GM19397 (cell line): ENCODE results near the gene CSNK1G1.

Experiments
- ATAC-seq: cut with Tn5 transposase; IDR thresholded peaks from one replicate; pipeline ENCODE4 v1.9.1; 2021; ENCODE audit warnings: mild to moderate bottlenecking, moderate library complexity; ENCODE audit not compliant: unreplicated experiment

CSNK1G1 gene

DNA sequence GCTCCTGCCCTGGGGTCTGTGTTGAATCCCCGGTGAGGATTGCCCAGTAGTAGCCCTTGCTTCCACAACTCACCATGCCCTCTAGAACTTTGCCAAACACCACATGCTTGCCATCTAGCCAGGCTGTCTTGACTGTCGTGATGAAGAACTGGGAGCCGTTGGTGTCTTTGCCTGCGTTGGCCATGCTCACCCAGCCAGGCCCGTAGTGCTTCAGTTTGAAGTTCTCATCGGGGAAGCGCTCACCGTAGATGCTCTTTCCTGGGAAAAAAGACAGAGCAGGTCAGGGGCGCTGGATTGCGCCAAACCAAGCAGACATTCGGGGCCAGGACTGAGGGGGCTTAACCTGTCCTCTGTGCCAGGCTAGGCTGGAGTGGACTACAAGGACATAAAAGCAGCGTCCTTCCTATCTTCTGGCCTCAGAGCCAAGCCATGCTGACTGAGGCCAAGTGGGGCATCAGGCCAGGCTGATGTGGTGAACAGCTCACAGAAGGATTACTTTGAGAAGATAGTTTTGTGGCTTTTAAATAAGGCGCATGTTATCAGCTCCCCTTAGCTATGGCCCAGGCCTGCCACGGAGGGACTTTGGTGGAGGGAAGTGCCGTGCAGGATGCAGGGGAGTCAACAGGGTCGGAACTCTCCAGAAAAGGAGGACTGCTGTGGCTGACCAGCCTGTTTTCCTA lies 199.2 kb downstream of the CSNK1G1 start:
- ATAC-seq = no peak

DNA sequence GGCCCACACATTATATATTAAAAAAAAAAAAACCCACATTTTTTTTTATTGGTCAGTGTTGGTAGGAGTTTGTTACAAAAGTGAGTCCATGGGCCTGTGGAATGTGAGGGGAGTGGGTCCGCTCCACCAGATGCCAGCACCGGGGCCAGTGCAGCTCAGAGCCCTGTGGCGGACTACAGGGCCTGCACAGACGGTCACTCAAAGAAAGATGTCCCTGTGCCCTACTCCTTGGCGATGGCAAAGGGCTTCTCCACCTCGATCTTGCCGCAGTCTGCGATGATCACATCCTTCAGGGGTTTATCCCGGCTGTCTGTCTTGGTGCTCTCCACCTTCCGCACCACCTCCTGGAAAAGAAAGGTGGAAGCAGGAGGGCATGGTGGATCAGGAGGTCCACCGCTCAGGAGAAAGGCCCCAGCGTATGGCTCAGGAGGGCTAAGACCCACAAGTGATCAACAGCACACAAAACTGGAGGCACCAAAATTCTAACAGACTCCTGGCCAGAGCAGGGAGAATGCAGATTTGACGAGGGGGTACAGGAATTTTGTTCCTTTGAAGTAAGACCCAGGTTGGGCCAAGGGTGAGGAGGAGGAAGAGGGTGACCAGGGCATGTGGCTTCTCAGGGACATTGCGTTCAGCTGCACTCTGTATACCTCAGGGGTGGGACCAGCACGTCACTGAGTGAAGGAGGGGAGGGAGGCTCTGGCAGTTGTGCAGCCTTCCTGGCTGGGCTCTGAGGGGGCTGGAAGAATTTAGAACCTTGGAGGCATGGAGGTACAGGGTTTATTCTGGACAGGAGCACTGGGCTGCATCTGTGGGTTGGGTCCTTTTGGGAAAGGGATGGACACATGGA lies 199.9 kb downstream of the CSNK1G1 start:
- ATAC-seq = no peak

DNA sequence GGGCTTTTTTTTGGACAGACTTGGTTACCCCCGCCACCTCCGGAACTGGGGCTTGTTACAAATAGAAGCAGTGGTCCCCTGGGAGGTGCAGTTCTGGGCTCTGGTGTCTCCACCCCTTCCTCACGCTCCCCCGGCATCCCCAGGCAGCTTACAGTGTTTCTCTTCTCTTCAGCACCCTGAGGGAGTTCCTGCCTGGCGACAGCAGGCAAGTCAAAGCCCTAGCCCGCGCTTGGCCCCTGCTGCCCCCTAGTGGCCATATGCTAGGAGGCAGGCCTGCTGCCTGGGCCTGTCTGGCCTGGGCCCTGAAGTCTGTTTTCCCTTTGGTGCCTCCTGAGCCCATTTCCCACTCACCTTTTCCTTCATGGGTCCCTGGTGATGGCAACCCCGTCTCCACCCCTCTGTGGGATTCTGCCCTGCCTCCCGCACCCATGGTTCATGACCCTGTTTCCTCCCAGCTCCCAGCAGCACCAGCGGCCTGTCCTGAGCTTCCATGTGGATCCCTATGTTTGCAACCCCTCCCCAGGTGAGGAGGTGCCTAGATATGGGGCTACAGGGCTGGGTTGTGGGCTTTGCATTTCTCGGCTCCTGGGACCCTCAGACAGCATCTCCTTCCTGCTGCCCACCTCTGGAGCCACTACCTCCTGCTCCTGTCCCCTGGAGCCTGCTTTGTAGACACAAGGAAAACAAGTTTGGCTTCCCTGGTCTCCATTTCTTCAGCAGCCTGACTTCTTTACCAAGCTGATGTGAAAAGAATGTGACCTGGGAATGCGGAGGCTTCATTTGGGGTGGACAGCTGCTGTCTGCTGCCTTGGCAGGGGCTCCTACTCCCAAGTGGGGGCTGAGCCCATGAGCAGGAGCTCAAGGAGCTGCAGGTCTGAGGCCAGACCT lies 202.2 kb downstream of the CSNK1G1 start:
- ATAC-seq = peak; percentile 62

DNA sequence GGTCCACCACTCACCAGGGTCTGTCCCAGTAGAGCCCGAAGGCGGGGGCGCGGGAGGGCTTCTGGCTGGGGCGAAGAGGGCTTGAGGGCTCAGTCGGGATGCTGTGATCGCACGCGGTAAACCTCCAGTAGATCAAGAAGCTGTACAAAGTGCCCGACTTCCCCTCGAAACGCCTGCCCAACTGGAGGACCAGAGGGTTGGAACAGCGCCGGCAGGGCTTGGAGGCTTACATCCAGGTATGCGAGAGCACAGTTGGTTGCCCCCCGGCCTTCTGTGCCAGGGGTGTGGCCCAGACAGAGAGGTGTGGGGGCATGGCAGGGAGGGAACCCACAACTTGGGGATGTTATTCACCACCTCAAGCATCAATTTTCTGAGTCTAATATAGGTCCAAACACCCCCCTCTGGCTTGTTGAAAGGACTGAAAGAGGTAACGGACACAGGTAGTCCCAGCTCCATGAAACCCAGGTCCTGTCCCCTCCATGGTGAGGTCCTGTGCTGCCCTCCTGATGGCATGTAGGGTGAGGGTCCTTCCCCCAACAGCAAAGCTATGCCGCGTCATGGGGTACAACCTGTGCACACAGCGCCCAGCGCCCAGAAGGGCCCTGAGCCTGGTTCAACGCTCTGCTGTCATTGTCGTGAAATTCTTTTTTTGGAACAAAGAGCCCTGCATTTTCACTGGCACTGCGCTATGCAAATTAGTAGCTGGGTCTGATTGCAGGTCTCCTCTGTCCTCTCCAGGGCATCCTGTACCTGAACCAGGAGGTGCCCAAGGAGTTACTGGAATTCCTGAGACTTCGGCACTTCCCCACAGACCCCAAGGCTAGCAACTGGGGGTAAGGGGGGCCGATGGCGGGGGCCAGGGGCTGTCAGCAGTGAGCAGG lies 203.2 kb downstream of the CSNK1G1 start:
- peak; percentile 3 for ATAC-seq

DNA sequence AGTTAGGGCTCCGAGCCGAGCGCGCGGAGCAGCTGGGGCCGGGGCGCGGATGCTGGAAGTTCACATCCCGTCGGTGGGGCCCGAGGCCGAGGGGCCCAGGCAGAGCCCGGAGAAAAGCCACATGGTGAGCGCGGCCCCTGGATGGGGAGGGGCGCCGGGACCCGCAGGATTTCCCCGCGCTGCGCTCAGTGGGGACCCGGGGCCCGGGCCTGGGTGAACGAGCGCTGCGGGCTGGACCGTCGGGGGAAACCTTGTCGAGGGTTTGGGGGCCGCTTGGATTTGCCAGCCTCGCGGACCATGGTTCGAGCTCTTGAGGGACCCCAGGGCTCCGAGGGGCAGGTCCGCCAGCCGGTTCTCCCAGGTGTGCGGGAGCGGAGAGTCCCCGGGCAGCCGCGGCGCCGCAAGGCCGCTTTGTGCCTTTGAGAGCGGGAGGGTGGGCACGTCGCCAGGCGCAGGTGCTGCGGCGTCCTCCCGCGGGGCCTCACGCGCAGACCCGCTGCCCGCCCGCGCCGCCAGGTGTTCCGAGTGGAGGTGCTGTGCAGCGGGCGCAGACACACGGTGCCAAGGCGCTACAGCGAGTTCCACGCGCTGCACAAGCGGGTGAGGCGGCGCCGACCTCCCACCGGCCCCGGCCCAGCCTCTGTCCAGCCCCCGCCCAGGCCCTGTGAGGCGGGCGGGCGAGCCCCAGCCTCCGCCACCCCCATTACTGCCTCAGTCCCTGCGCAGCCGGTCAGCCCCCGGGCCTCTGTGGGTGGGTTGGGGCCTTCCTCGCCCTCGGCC lies 204.1 kb downstream of the CSNK1G1 start, which contains the start of gene SNX22:
TSS of gene SNX22 (plus strand) at position 5 of the 780 bp plus-strand sequence. CDS start at position 50, 45 bp downstream.
- no peak for ATAC-seq

DNA sequence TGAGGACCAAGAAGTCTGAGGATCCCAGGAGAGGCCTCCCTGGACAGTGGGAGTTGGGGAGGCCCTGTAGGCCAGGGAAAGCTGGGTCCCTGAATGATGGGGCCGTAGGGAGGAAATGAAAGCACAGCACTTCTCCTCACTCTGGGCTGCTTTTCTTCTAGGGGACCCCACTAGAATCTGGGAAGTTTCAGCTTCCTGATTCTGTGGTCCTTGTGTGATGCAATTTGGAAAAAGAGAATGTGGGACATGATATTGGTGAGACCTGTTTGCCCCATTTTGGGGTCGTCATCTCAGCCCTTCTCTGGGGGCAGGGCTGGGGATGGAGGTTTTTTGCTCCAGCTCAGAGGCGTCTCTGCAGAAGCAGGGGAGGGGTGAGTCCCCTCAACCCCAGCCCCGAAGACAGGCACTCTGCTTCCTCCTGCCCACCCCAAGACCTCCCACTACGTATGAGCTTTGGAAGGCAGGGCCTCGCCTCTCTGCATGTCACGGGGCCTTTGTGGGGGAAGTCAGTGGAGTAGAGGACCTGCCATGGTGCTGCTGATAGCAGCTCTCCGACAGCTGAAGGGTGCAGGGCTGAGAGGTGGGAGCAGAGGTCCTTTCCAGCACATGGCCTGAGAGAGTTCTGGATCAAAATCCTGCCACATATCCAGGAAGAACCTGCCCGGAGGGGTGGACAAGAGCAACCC lies 205.9 kb downstream of the CSNK1G1 start:
- ATAC-seq = no peak

DNA sequence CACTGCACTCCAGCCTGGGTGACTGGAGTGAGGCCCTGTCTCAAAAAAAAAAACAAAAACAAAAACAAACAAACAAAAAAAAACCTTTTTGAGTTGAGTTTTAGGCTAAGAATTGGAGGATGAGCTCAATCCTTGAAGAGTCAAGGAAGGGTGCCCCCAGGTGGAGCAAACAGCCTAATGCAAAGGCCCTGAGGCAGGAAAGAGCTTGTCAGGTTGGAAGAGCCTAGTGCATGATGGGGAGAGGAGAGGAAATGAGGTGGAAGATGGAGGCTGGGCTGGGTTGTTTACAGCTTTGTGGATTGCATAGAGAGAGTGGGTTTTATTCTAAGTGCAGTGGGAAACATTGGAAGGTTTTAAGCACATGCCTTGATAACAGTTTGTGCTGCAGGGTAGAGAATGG lies 206.5 kb downstream of the CSNK1G1 start:
- no peak for ATAC-seq

DNA sequence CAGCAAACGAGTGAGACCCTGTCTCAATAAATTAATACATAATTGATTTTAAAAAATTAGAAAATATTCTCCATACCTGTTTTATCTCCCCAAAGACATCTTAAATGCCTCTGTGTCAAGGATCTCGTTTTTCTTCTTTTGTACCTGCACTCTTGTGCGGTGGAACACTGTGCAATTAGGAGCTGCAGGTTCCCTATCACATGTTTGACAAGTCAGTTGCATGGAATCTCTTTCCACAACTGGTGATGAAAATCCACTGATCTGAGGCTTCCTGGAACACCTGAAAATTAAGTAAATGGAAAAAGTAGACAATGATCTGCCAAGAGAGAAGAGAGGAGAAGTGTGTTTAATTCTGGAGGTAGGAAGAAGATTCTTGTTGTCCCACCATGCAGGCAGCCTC lies 207.4 kb downstream of the CSNK1G1 start:
- no peak for ATAC-seq

DNA sequence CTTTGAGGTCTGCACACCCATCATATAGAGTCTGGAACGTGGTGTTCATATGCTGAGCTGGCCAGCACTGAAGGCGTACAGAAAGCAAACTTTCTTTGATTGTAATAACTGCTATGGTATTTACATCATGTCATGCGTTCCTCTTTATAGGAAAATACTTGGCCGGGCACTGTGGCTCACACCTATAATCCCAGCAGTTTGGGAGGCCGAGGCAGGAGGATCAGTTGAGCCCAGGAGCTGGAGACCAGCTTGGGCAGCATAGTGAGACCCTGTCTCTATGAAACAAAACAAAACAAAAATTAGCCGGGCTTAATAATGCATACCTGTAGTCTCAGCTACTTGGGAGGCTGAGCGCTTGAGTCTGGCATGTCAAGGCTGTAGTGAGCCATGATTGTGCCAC lies 207.8 kb downstream of the CSNK1G1 start:
- ATAC-seq = no peak

DNA sequence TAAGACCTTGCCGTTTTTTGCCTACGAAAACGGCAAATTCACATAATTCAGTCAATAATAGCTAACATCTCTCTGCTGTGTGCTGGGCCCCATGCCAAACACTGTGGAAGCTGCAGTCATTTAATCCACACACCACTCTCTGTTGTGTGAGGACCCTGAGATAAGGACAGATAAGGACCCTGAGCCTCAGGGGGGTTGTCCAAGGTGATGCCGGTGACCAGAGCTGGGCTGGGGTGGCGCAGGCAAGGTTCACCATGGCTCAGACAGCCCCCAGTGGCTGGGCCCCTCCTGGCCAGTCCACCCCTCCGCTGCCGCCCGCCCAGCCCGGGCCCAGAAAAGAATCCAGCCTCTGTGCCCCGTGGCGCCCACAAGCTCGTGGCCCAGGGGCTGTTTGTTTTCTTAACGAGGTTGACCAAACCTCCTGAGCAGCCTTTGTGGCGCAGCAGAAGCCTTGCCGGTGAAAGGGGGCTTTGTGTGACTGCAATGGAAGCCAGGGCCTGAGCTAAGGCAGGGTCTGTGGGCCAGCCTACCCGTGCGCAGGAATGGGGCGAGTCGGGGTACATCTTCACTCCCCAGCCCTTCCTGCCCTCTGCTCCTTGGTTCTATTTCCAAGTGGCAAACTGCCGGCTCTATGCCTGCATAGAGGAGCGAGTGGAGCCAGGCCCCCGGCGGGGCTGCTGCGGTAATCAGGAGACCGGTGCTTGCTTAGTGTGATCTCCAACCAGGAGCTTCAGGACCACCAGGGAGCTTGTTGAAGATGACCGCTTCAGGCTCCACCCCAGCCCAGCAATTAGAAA lies 208.9 kb downstream of the CSNK1G1 start:
- ATAC-seq = no peak

DNA sequence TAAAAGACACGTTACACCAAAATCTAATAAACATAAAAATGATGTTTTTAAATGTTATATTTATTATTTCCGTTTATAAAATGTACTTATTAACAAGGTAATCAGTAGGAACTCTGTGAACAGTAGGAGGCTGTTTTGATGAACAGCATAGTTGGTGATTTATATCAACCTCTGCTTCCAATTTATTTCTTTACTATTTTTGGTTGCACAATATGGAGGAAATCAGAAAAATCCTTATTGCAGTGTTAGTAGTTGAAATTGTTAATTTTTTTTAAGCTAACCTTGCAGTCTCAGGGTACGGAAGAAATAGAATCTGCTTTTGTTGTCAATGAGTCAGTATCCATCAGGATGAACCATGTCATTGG lies 209.5 kb downstream of the CSNK1G1 start:
- no peak for ATAC-seq

DNA sequence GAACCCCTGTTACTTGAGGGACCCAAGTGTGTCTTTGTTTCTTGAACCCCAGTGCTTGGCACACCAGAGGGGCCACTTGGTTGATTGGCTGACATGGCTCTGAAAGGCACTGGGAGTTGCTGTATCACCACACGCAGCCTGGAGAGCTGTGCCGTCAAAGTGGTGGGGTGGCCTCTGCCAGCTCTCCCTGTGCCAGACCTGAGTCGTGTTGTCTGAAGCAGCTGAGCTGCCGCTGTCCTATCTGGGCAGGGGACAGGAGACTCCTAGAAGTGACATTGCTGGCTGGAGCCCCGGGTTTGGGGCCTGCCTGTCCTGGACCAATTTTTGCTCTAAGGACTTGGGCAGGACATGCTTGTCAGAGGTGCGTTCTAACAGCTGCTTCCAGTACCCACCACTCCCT lies 209.9 kb downstream of the CSNK1G1 start:
- ATAC-seq = no peak

DNA sequence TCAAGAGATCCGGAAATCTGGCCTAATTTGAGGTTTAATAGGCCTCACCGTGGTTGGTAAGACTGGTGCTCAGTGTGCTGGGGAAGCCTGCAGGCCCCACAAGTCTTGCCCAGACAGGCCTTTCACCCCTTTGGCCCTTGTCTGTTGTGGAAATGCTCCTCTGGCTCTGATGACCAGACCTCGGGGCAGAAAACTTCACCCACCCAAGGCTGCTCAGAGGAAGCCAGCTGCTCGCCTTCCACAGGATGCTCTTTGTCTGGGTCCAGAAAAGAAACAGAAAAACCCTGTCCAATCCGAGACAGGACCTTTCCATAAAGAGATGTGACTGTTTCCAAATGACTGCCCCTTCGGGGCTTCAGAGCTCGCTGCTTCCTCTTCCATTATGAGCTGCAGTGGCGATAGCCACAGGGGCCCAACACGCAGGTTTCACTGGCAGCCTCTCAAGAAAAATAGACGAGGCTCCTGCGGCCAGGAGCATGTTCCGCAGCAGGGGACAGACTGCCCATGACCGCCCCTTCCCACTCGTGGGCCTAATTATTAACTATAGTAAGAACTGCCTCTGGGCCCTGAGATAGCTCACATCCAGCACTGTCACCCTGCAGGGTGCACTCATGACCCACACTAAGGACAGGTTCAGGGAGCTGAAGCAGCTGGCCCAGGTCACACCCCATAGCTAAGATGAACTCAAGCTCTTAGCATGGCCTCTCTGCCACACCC lies 211.2 kb downstream of the CSNK1G1 start:
- ATAC-seq = peak; percentile 65

DNA sequence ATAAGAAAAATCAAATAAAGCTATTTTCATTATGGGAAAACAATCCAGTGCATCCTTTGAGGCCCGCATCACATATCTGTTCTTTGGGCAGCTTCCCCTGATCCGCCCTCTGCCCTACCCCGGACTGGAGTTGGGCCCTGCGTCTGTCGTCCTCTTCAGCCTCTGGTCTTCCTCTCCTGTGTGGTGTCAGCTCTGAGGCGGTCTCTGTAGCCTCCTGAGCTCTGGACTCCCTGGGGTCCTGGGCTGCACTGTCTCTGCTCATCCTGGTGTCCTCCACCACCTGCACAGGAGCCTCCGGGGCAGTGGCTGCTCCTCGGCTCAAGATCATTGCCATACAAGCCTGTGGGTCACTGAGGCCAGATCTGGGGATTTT lies 211.8 kb downstream of the CSNK1G1 start:
- ATAC-seq = peak; percentile 24

DNA sequence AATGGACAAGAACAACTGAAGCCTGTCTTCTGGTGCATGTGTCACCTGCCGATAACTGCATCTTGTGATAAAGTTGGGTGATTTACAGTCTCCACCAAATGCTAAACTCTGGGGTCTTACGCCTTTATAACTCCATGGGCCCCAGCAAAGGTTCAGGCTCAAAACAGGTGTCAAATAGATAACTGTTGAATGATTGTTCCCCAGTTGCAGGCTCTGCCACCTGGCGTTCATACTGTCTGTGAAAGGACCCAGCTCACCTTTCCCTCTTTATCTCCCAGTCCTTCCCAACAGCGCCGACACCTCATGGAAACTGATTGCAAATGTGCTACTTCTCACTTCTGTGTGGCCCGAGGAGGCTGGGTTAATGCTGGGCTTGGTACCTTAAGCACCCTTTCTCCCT lies 212.7 kb downstream of the CSNK1G1 start:
- ATAC-seq = no peak

DNA sequence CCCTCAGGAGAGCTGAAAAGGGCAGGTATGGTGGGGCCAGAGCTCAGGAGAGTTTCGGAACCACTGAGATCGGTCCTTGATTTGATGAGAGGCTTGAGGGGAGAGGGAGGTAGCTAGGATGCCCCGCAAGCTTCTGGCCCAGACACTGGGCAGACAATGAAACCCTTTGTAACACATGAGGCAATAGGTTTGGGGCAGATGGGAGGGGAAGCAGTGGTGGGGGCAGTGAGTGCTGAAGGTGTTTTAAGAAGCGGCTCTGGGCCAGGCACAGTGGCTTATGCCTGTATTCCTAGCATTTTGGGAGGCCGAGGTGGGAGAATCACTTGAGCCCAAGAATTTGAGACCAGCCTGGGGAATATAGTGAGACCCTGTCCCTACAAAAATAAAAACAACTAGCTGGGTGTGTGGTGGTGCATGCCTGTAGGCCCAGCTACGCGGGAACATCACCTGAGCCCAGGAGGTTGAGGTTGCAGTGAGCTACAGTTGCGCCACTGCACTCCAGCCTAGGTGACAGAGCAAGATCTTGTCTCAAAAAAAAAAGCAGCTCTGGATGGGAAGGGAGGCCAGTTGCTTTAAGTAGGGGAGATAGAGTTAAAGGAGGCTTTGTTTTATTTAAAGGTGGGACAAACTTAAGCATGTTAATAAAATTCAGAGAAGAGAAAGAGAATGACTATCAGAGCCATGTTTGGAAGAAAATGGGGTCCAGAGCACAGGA lies 214.0 kb downstream of the CSNK1G1 start:
- no peak for ATAC-seq

DNA sequence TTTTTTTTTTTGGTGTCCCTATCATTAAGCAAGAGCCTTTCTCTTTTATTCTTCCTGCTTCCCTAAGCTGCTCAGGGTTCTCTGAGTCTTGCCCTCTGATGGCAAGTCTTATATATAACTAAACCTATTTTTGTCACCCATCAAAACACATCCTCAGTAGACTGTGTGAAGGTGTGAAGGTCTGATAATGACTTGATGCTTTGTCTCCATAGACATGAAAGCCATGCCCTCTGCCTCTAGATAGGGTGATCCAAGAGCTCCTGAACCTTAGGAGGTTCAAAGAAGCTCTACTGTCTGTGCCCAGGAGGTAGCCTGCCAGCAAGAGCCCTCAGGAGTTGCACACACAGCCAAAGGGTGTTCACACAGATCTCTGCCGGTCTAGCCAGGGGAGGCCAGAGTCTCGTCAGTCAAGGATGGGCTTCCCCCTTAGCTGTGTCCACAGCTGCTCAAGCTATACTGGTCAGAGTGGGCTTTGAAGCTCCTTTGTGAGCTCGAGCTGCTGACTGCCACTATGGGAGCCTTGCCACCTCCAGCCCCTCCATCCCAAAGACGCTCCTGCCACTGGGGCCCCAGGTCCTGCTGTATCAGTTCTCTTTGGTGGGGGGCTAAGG lies 217.5 kb downstream of the CSNK1G1 start:
- ATAC-seq = no peak
